ENCODE data around the gene JOSD1. TPM values are rescaled to one million over a fixed set of nuclear protein-coding genes. Genes with fewer than 3 reads are reported as not detected.
A peak's percentile ranks its signal among the peaks of the same experiment; 100 is the strongest.

The JOSD1 gene
- 42.8 and 49.9 TPM in 2 replicates for total RNA-seq (2014; rRNA removed; shearing (Covaris generic))
- polyA plus RNA-seq (2014; cell fraction: nucleus; rRNA removed): 44.7 and 98.5 TPM in 2 replicates

DNA sequence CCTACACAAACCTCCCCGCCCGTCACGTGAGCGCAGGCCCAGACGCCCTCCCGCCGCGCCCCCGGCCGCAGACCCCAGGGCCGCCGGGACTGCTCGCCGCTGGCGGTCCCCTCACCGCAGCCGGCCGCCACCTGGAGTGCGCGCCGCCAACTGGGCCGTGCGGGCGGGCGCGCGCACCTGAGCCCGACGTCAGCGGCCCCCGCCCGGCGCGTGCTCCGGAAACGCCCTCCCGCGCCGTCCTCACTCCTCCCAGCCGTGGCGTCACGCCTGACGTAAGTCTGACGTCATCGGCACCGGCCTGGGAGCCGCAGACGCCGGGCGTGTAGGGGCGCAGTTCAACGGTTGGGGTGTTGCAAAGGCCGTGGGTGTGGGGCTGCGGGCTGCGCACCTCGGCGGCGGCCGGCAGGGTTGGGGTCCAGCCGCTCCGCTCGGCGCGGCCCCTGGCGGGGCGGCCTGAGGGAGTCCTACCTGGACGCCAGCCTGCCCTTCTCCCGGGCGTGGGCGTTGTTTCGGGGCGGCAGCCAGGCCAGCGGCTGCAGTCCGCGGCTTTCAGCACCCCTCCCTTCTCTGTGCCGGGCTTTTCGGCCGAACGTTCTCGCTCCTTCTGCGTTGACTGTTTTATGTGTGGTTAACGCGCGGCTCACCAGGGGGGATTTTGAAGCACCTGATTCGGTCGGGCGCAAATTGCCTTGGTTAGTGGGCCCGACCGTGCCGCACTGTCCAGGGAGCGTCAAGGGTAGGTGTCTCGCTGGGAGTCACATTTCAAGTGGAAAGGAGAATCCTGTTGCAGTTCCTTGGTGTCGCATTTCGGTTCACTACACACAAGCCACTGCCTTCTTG lies at the start of gene JOSD1:
Gene JOSD1 (minus strand): TSS at position 155 of the 840 bp plus-strand sequence. CDS start 956 bp downstream, outside the sequence.
- DNase-seq (ENCODE audit: extremely low read depth, low read depth): peak; percentile 76

- DNase-seq (ENCODE audit: extremely low read depth, low read depth): no peak
Observed at GRCh38 chr22:38750104-38750503, 49.4 kb upstream of the JOSD1 start.

- DNase-seq (ENCODE audit: extremely low read depth, low read depth): no peak
Observed at GRCh38 chr22:38748487-38749136, 47.9 kb upstream of the JOSD1 start.

- no peak for DNase-seq (ENCODE audit: extremely low read depth, low read depth)
Observed at GRCh38 chr22:38745676-38746460, 45.1 kb upstream of the JOSD1 start.

- DNase-seq (ENCODE audit: extremely low read depth, low read depth): no peak
Observed at GRCh38 chr22:38744981-38745380, 44.2 kb upstream of the JOSD1 start.

- DNase-seq (ENCODE audit: extremely low read depth, low read depth): no peak
Observed at GRCh38 chr22:38742176-38742942, 41.6 kb upstream of the JOSD1 start.

- no peak for DNase-seq (ENCODE audit: extremely low read depth, low read depth)
Observed at GRCh38 chr22:38741576-38741975, 40.8 kb upstream of the JOSD1 start.

DNA sequence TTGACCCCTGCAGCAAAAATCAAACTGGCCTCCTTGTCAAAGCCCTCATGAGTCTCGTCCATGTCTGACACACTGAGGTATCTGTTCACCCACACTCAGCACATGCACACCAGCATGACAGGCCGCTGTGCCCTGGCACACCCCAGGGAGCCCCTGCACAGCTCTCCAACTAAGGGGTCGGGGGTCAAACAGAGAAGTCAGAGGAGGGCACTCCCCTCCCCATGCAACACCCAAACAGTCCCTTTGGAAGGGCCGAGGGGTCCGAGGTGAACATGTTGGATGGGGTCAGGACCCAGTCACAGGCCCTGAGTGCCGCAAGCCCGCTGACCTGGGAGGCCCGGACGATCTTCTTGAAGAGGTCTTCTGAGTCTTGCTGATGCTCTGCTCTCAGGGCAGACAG lies 40.4 kb upstream of the JOSD1 start:
- no peak for DNase-seq (ENCODE audit: extremely low read depth, low read depth)

- DNase-seq (ENCODE audit: extremely low read depth, low read depth): no peak
Observed at GRCh38 chr22:38740754-38741153, 40.0 kb upstream of the JOSD1 start.

- DNase-seq (ENCODE audit: extremely low read depth, low read depth): no peak
Observed at GRCh38 chr22:38740116-38740723, 39.5 kb upstream of the JOSD1 start.

GRCh38 chr22:38739300-38740055 lies 38.7 kb upstream of the JOSD1 start:
- no peak for DNase-seq (ENCODE audit: extremely low read depth, low read depth)

- no peak for DNase-seq (ENCODE audit: extremely low read depth, low read depth)
Observed at GRCh38 chr22:38738475-38739070, 37.8 kb upstream of the JOSD1 start.

DNA sequence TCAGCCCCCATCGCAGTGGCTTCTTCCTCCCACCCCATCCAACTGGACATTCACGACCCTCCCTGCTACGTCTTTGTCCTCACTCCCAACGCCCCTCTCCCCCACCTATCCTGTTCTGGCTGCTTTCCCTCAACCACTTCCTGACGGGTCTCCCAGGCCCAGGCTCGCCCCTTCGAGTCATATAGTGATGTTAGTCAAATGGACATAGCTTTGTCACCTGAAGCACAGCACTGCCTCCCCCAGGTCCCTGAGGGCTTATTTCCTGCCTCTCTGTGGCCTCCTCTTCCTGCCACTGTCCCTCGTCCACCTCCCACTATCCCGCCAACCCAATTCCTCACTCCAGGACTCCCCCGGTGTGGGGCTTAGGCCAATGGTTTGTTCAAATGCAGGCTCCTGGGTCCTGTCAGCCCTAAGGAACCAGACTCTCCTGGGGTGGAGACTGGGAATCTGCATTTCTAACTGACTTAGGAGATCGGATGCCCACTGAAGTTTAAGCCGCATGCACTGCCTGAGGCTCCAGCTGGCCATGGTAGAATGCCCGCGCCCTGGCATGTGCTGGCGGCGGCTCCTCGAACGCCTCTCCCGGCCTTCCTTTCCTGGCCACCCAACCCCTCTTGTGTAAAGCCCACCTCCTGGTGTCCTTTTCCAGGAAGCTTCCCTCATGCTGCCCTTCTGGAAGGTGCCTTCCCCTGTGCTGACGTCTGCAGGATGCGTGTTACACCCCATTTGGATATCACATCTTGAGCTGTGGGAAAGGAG lies 36.7 kb upstream of the JOSD1 start:
- no peak for DNase-seq (ENCODE audit: extremely low read depth, low read depth)

DNA sequence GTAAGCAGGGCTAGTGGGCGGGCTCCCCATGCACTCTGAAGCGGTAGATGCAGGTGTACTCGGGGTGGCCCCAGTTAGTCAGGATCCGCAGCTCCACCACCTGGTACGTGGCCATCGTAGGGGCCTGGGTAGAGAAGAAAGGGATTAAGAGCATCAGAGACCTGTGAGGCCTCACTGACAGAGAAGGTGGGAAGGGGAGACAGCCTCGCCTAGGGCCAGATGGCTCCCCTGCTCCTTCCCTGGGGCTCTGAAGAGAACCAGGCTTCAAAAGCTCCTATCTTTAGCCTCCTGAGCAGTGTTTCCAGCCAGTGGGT lies 35.5 kb upstream of the JOSD1 start:
- DNase-seq (ENCODE audit: extremely low read depth, low read depth): no peak

DNA sequence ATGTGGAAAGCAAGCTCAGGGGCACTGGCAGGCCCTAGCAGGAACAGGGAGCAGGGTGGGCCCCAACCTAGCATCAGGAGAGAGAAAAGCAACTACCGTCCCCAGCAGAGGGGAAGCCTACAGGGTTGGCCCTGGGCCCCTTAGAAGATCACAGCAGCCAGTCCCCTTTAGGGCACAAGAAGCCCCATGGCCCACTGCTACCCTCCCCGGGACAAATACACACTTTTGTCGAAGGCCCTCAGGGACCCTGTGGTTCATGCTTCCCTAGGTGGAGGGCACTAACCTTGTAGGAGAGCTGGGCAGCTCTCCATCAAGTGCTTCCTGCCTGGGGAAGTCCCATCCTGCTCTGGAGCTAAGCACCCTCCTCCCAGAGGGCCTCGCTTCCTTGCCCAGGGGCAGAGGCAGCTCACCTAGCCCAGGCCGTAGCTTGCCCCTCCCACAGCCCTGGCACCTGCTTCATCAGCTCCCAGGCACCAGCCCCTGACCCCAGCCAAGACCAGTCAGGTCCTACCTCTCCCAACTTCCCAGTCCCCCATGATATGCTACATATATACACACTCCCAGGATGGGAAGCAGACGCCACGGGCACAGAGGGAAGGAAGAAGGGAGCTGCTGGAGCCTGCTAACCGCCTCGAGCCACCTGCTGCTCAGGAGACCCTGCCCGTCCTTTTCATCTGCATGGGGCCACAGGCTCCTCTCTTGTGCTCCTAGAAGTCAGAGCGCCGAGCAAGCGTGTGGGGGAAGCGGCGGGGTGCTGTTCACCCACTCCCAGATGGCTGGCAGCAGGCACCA lies 34.9 kb upstream of the JOSD1 start:
- DNase-seq (ENCODE audit: extremely low read depth, low read depth): no peak

DNA sequence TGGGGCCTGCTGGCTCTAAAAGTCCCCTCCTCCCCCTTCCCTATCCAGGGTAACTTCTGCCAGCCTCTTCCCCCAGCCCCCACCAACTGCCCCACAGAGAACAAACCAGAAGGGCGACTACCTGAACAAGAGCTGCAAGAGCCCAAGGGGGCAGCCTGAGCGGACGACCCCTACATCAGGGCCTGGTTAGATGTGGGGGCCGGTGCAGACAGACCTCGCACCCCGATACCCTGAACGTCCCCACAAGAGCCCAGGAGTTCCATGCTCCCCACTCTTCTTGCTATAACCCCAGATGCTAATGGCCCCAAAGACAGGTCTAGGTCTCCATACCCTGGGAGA lies 34.4 kb upstream of the JOSD1 start:
- no peak for DNase-seq (ENCODE audit: extremely low read depth, low read depth)

- DNase-seq (ENCODE audit: extremely low read depth, low read depth): no peak
Observed at GRCh38 chr22:38734421-38735100, 33.8 kb upstream of the JOSD1 start.
